SK-N-SH treated with all-trans-retinoic acid at 6 μM for 48 hours (cell line): ENCODE results near the gene RBMX.

Experiments used
- ATAC-seq: fragments of 200-7000 bp; cut with Tn5 transposase; 3 replicates; pipeline ENCODE4 v1.9.1; 2020; ENCODE audit warnings: mild to moderate bottlenecking, moderate library complexity
- ARNTL ChIP-seq: fragments of 450-650 bp; formaldehyde crosslinking; IDR thresholded peaks from 2 replicates; pipeline ENCODE4 v1.5.0; 2020; ENCODE audit warnings: low read depth, mild to moderate bottlenecking, moderate library complexity, borderline replicate concordance
- BACH2 ChIP-seq: fragments of 250-450 bp; sonication (Bioruptor Pico); IDR thresholded peaks from 2 replicates; pipeline ENCODE4 v1.9.0; 2021; ENCODE audit warnings: mild to moderate bottlenecking, borderline replicate concordance
- CSDC2 ChIP-seq: fragments of 250-450 bp; sonication (Bioruptor Pico); IDR thresholded peaks from 2 replicates; pipeline ENCODE4 v1.5.0; 2020; ENCODE audit warnings: mild to moderate bottlenecking, moderate library complexity
- ESRRG ChIP-seq: fragments of 250-450 bp; sonication (Bioruptor Pico); IDR thresholded peaks from 2 replicates; pipeline ENCODE4 v1.6.1; 2021; ENCODE audit warnings: mild to moderate bottlenecking
- GLIS3 ChIP-seq: fragments of 250-450 bp; sonication (Bioruptor Pico); IDR thresholded peaks from 2 replicates; pipeline ENCODE4 v1.5.0; 2020; ENCODE audit warnings: mild to moderate bottlenecking, moderate library complexity
- ISL1 ChIP-seq: fragments of 250-450 bp; sonication (Bioruptor Pico); IDR thresholded peaks from 2 replicates; pipeline ENCODE4 v2.1.2; 2022; ENCODE audit warnings: mild to moderate bottlenecking, moderate library complexity
- OSR1 ChIP-seq: fragments of 250-450 bp; sonication (Bioruptor Pico); IDR thresholded peaks from 2 replicates; pipeline ENCODE4 v1.8.0; 2022; ENCODE audit warnings: moderate library complexity, mild to moderate bottlenecking, inconsistent platforms
- PPARA ChIP-seq: fragments of 250-450 bp; sonication (Bioruptor Pico); IDR thresholded peaks from 2 replicates; pipeline ENCODE4 v1.5.0; 2020; ENCODE audit warnings: mild to moderate bottlenecking, borderline replicate concordance
- RARB ChIP-seq: fragments of 250-450 bp; sonication (Bioruptor Pico); IDR thresholded peaks from 2 replicates; pipeline ENCODE4 v1.8.0; 2021; ENCODE audit warnings: mild to moderate bottlenecking, moderate library complexity
- SNAI2 ChIP-seq: fragments of 250-450 bp; sonication (Bioruptor Pico); IDR thresholded peaks from 2 replicates; pipeline ENCODE4 v1.5.0; 2020; ENCODE audit warnings: mild to moderate bottlenecking, moderate library complexity
- TCF4 ChIP-seq: fragments of 250-450 bp; sonication (Bioruptor Pico); IDR thresholded peaks from 2 replicates; pipeline ENCODE4 v1.8.0; 2021; ENCODE audit warnings: mild to moderate bottlenecking, moderate library complexity, borderline replicate concordance
- ZC3H10 ChIP-seq: fragments of 250-450 bp; sonication (Bioruptor Pico); IDR thresholded peaks from 2 replicates; pipeline ENCODE4 v1.5.1; 2021; ENCODE audit warnings: mild to moderate bottlenecking, moderate library complexity
- ZFP3 ChIP-seq: fragments of 250-450 bp; sonication (Bioruptor Pico); IDR thresholded peaks from 2 replicates; pipeline ENCODE4 v1.5.0; 2020; ENCODE audit warnings: mild to moderate bottlenecking, moderate library complexity
- ZFP30 ChIP-seq: fragments of 450-650 bp; formaldehyde crosslinking; IDR thresholded peaks from 2 replicates; pipeline ENCODE4 v1.5.0; 2022; ENCODE audit warnings: mild to moderate bottlenecking, moderate library complexity
- ZNF565 ChIP-seq: fragments of 450-650 bp; formaldehyde crosslinking; conservative IDR thresholded peaks from 2 replicates; pipeline ENCODE4 v1.5.0; 2020; ENCODE audit warnings: low read depth, mild to moderate bottlenecking, moderate library complexity
- ZNF70 ChIP-seq: fragments of 450-650 bp; formaldehyde crosslinking; IDR thresholded peaks from 2 replicates; pipeline ENCODE4 v1.5.0; 2020; ENCODE audit warnings: mild to moderate bottlenecking, moderate library complexity
- TF ChIP-seq, protein P1 (sequence below): fragments of 250-450 bp; sonication (Bioruptor Pico); IDR thresholded peaks from 2 replicates; pipeline ENCODE4 v1.5.1; 2020; ENCODE audit warnings: low read depth, mild to moderate bottlenecking, moderate library complexity
- TF ChIP-seq, protein P2 (sequence below): fragments of 250-450 bp; sonication (Bioruptor Pico); IDR thresholded peaks from 2 replicates; pipeline ENCODE4 v1.5.0; 2020; ENCODE audit warnings: mild to moderate bottlenecking, moderate library complexity
- TF ChIP-seq, protein P3 (sequence below): fragments of 250-450 bp; sonication (Bioruptor Pico); IDR thresholded peaks from 2 replicates; pipeline ENCODE4 v1.5.1; 2021; ENCODE audit warnings: mild to moderate bottlenecking, moderate library complexity
- TF ChIP-seq, protein P4 (sequence below): fragments of 250-450 bp; sonication (Bioruptor Pico); IDR thresholded peaks from 2 replicates; pipeline ENCODE4 v1.8.0; 2021; ENCODE audit warnings: low read depth, mild to moderate bottlenecking, moderate library complexity, borderline replicate concordance

The RBMX gene

DNA sequence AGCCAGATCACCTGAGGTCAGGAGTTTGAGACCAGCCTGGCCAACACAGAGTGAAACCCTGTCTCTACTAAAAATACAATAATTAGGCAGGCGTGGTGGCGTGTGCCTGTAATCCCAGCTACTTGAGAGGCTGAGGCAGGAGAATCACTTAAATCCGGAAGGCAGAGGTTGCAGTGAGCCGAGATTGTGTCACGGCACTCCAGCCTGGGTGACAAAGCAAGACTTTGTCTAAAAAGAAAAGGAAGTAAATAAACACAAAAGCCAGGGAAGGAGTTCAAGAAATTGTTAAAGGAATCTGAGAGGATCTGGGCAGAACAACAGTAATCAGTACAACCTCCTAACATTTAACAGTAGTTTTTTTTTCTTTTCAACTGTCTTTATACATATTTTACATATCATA lies 51.1 kb downstream of the RBMX start:
- ATAC-seq = no peak

DNA sequence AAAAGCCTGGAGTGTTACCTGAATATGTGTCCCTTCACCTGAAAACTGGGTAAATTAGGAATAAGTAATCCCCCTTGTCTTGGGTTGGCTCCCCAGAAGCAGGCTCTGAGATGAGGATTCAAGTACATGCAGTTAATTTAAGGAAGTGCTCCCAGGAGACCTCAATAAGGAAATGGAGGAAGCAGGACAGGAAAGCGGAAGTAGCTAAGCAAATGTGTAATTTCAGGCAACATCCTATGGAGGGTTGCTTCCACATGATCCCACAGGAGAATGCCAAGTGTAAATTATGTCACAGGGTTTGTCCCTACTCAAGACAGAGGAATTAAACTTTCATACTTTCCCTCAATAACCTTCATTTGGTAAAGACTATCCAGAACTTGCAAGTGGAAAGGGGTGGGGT lies 51.7 kb downstream of the RBMX start:
- no peak for ATAC-seq
- TF ChIP-seq ZNF70 (no peak), RARB (CRISPR knock-in tag) (no peak), ZNF565 (CRISPR knock-in tag) (no peak), ISL1 (no peak), GLIS3 (CRISPR knock-in tag) (no peak), ESRRG (CRISPR knock-in tag) (no peak), ZFP30 (CRISPR knock-in tag) (no peak), ARNTL (no peak), ZFP3 (no peak), ZC3H10 (CRISPR knock-in tag) (no peak), CSDC2 (CRISPR knock-in tag) (no peak), PPARA (no peak), BACH2 (no peak), TCF4 (CRISPR knock-in tag) (no peak)
- TF ChIP-seq, protein P1, sequence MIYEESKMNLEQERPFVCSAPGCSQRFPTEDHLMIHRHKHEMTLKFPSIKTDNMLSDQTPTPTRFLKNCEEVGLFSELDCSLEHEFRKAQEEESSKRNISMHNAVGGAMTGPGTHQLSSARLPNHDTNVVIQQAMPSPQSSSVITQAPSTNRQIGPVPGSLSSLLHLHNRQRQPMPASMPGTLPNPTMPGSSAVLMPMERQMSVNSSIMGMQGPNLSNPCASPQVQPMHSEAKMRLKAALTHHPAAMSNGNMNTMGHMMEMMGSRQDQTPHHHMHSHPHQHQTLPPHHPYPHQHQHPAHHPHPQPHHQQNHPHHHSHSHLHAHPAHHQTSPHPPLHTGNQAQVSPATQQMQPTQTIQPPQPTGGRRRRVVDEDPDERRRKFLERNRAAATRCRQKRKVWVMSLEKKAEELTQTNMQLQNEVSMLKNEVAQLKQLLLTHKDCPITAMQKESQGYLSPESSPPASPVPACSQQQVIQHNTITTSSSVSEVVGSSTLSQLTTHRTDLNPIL = no peak
- TF ChIP-seq, protein P2, sequence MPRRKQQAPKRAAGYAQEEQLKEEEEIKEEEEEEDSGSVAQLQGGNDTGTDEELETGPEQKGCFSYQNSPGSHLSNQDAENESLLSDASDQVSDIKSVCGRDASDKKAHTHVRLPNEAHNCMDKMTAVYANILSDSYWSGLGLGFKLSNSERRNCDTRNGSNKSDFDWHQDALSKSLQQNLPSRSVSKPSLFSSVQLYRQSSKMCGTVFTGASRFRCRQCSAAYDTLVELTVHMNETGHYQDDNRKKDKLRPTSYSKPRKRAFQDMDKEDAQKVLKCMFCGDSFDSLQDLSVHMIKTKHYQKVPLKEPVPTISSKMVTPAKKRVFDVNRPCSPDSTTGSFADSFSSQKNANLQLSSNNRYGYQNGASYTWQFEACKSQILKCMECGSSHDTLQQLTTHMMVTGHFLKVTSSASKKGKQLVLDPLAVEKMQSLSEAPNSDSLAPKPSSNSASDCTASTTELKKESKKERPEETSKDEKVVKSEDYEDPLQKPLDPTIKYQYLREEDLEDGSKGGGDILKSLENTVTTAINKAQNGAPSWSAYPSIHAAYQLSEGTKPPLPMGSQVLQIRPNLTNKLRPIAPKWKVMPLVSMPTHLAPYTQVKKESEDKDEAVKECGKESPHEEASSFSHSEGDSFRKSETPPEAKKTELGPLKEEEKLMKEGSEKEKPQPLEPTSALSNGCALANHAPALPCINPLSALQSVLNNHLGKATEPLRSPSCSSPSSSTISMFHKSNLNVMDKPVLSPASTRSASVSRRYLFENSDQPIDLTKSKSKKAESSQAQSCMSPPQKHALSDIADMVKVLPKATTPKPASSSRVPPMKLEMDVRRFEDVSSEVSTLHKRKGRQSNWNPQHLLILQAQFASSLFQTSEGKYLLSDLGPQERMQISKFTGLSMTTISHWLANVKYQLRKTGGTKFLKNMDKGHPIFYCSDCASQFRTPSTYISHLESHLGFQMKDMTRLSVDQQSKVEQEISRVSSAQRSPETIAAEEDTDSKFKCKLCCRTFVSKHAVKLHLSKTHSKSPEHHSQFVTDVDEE (CRISPR knock-in tag) = no peak
- TF ChIP-seq, protein P3, sequence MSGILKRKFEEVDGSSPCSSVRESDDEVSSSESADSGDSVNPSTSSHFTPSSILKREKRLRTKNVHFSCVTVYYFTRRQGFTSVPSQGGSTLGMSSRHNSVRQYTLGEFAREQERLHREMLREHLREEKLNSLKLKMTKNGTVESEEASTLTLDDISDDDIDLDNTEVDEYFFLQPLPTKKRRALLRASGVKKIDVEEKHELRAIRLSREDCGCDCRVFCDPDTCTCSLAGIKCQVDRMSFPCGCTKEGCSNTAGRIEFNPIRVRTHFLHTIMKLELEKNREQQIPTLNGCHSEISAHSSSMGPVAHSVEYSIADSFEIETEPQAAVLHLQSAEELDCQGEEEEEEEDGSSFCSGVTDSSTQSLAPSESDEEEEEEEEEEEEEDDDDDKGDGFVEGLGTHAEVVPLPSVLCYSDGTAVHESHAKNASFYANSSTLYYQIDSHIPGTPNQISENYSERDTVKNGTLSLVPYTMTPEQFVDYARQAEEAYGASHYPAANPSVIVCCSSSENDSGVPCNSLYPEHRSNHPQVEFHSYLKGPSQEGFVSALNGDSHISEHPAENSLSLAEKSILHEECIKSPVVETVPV = no peak
- TF ChIP-seq, all 23 proteins: peak for 0

More for the DNA sequence above, 51.1 kb downstream of the RBMX start:
- TF ChIP-seq ZFP3 (no peak), ZC3H10 (CRISPR knock-in tag) (no peak), SNAI2 (CRISPR knock-in tag) (no peak), ZNF70 (no peak), ZFP30 (CRISPR knock-in tag) (no peak), RARB (CRISPR knock-in tag) (no peak), ARNTL (no peak), ISL1 (no peak), BACH2 (no peak)

DNA sequence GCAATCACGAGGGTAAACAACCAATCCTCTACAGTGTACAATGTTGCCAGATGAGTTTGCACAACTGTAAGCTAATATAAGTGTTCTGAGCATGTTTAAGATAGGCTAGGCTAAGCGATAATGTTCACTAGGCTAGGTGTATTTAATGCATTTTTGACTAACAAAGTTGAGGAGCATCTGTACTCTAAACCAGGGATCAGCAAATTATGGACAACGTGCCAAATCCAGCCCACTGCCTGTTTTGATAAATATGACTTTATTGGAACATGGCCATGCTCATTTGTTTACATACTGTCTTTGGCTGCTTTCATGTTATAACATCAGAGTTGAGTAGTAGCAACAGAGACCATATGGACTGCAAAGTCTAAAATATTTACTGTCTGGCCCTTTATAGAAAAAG lies 53.5 kb downstream of the RBMX start:
- no peak for TF ChIP-seq ZNF565 (CRISPR knock-in tag)
- TF ChIP-seq, protein P3 = no peak
- TF ChIP-seq OSR1 (CRISPR knock-in tag) = no peak
- no peak for TF ChIP-seq ZFP30 (CRISPR knock-in tag)
- ATAC-seq = no peak

DNA sequence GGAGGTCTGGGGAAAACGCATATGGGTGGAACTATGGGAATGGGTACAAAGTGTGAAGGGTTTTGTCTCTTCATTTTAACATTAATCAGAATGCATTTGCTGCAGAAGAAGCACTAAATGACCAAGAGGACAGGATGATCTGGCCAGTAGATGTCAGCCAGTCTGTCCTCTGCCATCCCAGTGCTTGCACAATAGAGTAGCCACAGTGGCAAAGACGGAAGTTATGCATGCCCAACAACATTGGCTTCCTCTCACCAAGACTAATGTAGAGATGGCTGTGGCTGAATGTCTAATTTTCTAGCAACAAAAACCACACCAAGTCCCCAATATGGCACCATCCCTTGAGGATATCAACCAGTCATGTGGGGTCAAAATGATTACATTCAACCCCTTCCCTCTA lies 54.8 kb downstream of the RBMX start:
- ATAC-seq = no peak
- TF ChIP-seq SNAI2 (CRISPR knock-in tag) (no peak), ZC3H10 (CRISPR knock-in tag) (no peak), PPARA (no peak), BACH2 (no peak)
- TF ChIP-seq, protein P4, sequence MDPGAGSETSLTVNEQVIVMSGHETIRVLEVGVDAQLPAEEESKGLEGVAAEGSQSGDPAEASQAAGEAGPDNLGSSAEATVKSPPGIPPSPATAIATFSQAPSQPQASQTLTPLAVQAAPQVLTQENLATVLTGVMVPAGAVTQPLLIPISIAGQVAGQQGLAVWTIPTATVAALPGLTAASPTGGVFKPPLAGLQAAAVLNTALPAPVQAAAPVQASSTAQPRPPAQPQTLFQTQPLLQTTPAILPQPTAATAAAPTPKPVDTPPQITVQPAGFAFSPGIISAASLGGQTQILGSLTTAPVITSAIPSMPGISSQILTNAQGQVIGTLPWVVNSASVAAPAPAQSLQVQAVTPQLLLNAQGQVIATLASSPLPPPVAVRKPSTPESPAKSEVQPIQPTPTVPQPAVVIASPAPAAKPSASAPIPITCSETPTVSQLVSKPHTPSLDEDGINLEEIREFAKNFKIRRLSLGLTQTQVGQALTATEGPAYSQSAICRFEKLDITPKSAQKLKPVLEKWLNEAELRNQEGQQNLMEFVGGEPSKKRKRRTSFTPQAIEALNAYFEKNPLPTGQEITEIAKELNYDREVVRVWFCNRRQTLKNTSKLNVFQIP (CRISPR knock-in tag) = no peak
- TF ChIP-seq, protein P2 (CRISPR knock-in tag) = no peak
